Endodermal cell (in vitro differentiated cells): ENCODE data around the gene WDFY3. TPM values are rescaled to one million over a fixed set of nuclear protein-coding genes. Genes with fewer than 3 reads are reported as not detected.

ENCODE experiments used
- DNase-seq: peaks from one replicate; pipeline ENCODE4 v3.0.0-alpha.2; 2017
- H3K27ac ChIP-seq: 2 replicates; pipeline ENCODE4 v1.5.1; 2013; ENCODE audit warnings: mild to moderate bottlenecking, low read depth, low read length, moderate library complexity
- H3K27me3 ChIP-seq: 2 replicates; pipeline ENCODE4 v1.6.1; 2013; ENCODE audit warnings: mild to moderate bottlenecking, low read length, moderate library complexity; ENCODE audit not compliant: insufficient read depth, control insufficient read depth, poor library complexity, severe bottlenecking
- H3K36me3 ChIP-seq: 2 replicates; pipeline ENCODE4 v1.7.0; 2013; ENCODE audit warnings: mild to moderate bottlenecking, low read length, moderate library complexity; ENCODE audit not compliant: control insufficient read depth, insufficient read depth
- H3K4me1 ChIP-seq: one replicate; pipeline ENCODE4 v1.7.0; 2013; ENCODE audit warnings: low read length; ENCODE audit not compliant: control insufficient read depth, insufficient read depth
- H3K4me3 ChIP-seq: 2 replicates; pipeline ENCODE4 v1.5.1; 2013; ENCODE audit warnings: mild to moderate bottlenecking, low read length, moderate library complexity
- H3K9ac ChIP-seq: 2 replicates; pipeline ENCODE4 v1.6.1; 2013; ENCODE audit warnings: mild to moderate bottlenecking, low read length, moderate library complexity; ENCODE audit not compliant: poor library complexity, severe bottlenecking; ENCODE audit errors: extremely low read depth
- H3K9me3 ChIP-seq: 2 replicates; pipeline ENCODE4 v1.6.1; 2013; ENCODE audit warnings: mild to moderate bottlenecking, low read length, moderate library complexity; ENCODE audit not compliant: control insufficient read depth
- H3K27ac Mint-ChIP-seq: 2 replicates; pipeline ENCODE4 v1.8.0; 2020; ENCODE audit warnings: mixed read lengths
- H3K27me3 Mint-ChIP-seq: 2 replicates; pipeline ENCODE4 v1.8.0; 2021; ENCODE audit warnings: mild to moderate bottlenecking, mixed read lengths; ENCODE audit not compliant: insufficient read depth
- H3K36me3 Mint-ChIP-seq: 2 replicates; pipeline ENCODE4 v1.8.0; 2020; ENCODE audit warnings: low read depth, mixed read lengths
- H3K4me1 Mint-ChIP-seq: 2 replicates; pipeline ENCODE4 v1.8.0; 2020; ENCODE audit warnings: mixed read lengths
- H3K4me3 Mint-ChIP-seq: 2 replicates; pipeline ENCODE4 v1.8.0; 2020; ENCODE audit warnings: mild to moderate bottlenecking, moderate library complexity, mixed read lengths
- H3K9me3 Mint-ChIP-seq: 2 replicates; pipeline ENCODE4 v1.8.0; 2020; ENCODE audit warnings: mild to moderate bottlenecking, mixed read lengths
- WGBS, 2 experiments: methylation state at CpG; one replicate each; pipeline versions ENCODE4 v1.1.5 to v1.1.7; 2013; ENCODE audit warnings: missing lambda C conversion rate in 2 of 2, mixed read lengths in 1 of 2; ENCODE audit not compliant: insufficient coverage in 1 of 2, insufficient read length in 1 of 2; 5-methylcytosine and 5-hydroxymethylcytosine counted together
- total RNA-seq, 2 donors: library from RNA; stranded (reverse); fragmentation: NEBNext Ultra II Directional in 1 of 2; extraction: Animal tissue kit (Norgen Biotek cat#: 25700) in 1 of 2; gene quantifications; 2 replicates in 1 of 2; 3 replicates in 1 of 2; pipeline ENCODE4 v1.2.1, GENCODE V29; 2021
- TF ChIP-seq, protein P1 (sequence below): fragments of 200-600 bp; sonication (generic); conservative IDR thresholded peaks from 2 replicates; pipeline ENCODE4 v1.5.0; 2021; ENCODE audit warnings: antibody characterized with exemption, mild to moderate bottlenecking

WDFY3 gene
- total RNA-seq, 2 donors from 2014 or later, result 91.1 to 103 TPM

DNA sequence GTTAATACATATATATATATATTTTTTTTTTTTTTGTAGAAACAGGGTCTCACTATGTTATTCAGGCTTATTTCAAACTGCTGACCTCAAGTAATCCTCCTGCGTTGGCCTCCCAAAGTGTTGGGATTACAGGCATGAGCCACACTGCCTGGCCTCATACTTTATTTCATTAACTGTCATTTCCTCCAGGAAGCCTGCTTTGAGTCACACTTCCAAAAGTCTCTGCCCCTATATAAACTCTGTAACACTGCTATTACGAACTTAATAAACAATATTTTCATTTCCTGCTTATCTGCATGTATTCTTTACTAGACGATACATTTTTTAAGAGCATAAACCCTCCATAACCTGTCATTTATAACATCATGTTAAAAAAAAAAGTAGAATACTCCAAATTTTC lies 167.2 kb downstream of the WDFY3 start:
- H3K4me3 ChIP-seq, result no peak overlapping the region
- no peak overlapping the region for H3K4me3 Mint-ChIP-seq
- H3K9me3 Mint-ChIP-seq, result no peaks in the 10 kb centered on the region
- H3K27me3 ChIP-seq, result no peaks in the 10 kb centered on the region
- no peaks in the 10 kb centered on the region for H3K4me1 Mint-ChIP-seq
- no peaks in the 10 kb centered on the region for H3K4me1 ChIP-seq
- H3K36me3 Mint-ChIP-seq, result peaks cover 52% of the 10 kb centered on the region
- no peak for DNase-seq
- no peak overlapping the region for H3K27ac Mint-ChIP-seq
- H3K9me3 ChIP-seq, result no peaks in the 10 kb centered on the region
- 86 to 93% methylated on average over 2 to 3 of the region's 3 CpGs for WGBS, 2 experiments
- peaks cover 77% of the 10 kb centered on the region for H3K36me3 ChIP-seq
- TF ChIP-seq, protein P1, sequence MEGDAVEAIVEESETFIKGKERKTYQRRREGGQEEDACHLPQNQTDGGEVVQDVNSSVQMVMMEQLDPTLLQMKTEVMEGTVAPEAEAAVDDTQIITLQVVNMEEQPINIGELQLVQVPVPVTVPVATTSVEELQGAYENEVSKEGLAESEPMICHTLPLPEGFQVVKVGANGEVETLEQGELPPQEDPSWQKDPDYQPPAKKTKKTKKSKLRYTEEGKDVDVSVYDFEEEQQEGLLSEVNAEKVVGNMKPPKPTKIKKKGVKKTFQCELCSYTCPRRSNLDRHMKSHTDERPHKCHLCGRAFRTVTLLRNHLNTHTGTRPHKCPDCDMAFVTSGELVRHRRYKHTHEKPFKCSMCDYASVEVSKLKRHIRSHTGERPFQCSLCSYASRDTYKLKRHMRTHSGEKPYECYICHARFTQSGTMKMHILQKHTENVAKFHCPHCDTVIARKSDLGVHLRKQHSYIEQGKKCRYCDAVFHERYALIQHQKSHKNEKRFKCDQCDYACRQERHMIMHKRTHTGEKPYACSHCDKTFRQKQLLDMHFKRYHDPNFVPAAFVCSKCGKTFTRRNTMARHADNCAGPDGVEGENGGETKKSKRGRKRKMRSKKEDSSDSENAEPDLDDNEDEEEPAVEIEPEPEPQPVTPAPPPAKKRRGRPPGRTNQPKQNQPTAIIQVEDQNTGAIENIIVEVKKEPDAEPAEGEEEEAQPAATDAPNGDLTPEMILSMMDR, result no peak
- H3K9ac ChIP-seq, result no peak overlapping the region
- H3K27ac ChIP-seq, result no peak overlapping the region
- no peaks in the 10 kb centered on the region for H3K27me3 Mint-ChIP-seq

DNA sequence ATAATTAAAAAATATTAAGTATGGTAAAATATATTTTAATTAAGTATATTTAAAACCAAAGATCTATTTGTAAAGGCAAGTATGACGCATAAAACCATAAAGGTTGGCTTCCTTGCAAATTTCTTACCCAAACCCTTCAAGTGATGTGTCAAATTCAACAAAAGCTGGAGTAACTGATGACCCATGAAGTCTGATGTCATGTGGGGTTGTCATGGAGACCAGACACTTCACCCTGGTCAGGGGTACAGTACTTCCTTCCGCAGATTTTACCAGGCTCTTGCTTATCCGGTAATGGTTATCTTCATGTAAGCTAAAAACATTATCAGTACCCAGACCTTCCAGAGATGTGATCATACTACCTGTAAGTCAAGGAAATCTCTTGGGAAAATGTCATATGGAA lies 170.1 kb downstream of the WDFY3 start:
- Histone ChIP-seq H3K27me3 (no peaks in the 10 kb centered on the region), H3K36me3 (peaks cover 76% of the 10 kb centered on the region), H3K27ac (no peak overlapping the region), H3K4me3 (no peak overlapping the region), H3K9ac (no peak overlapping the region), H3K4me1 (no peaks in the 10 kb centered on the region), H3K9me3 (no peaks in the 10 kb centered on the region)
- Mint-ChIP-seq H3K4me1 (no peaks in the 10 kb centered on the region), H3K27ac (no peak overlapping the region), H3K4me3 (no peak overlapping the region), H3K9me3 (no peaks in the 10 kb centered on the region), H3K27me3 (no peaks in the 10 kb centered on the region), H3K36me3 (peaks cover 38% of the 10 kb centered on the region)
- DNase-seq, result no peak
- WGBS, 2 experiments, result 88% methylated on average over 3 of the region's 3 CpGs; no CpG with 5 or more reads in 1 of the 2 experiments
- TF ChIP-seq, protein P1, result no peak

DNA sequence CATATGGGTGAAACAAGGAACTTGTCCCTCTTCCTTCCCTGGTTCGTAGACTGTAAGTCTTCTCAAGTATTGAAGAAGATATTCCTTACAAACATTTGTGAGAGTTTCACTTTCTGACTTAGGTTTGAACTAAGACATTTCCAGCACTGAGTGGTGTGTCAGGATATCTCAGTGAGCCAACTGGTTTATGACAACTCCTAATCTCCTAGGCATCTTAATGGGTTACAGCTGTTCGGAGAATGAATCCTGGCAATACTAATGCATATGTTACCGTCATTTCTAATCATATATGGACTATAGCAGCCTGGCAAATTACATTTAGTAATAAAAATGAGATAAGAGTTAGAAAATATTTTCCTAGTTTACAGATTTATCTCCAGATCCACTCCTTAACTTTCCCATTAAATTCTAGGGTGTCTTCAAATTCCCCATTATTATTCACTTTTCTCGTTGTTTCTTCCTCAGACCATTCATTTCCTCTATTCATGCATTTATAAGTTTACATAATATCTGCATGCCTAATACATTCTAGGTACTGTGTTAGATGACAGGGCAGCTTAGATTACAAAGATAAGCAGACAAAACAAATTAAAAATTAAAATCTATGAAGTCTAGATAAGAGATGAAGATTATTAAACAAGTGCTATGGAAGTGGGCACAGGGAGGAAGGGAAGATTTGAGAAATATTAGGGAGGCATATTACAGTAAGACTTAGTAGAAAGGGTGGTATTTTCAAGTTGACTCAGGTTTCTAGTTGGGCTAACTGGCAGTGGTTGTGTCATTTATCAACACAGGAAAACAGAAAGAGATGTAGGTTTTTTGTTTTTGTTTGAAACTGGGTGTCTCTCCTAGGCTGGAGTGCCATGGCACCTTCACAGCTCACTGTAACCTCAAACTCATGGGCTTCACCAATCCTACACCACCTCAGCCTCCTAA lies 173.9 kb downstream of the WDFY3 start:
- H3K27me3 Mint-ChIP-seq, result no peaks in the 10 kb centered on the region
- no peak for DNase-seq
- no peaks in the 10 kb centered on the region for H3K4me1 ChIP-seq
- peaks cover 3% of the 10 kb centered on the region for H3K4me1 Mint-ChIP-seq
- no peak overlapping the region for H3K9ac ChIP-seq
- H3K4me3 ChIP-seq, result no peak overlapping the region
- TF ChIP-seq, protein P1, result no peak
- H3K4me3 Mint-ChIP-seq, result no peak overlapping the region
- peaks cover 70% of the 10 kb centered on the region for H3K36me3 ChIP-seq
- no peaks in the 10 kb centered on the region for H3K27me3 ChIP-seq
- no peaks in the 10 kb centered on the region for H3K9me3 ChIP-seq
- H3K27ac ChIP-seq, result no peak overlapping the region
- H3K9me3 Mint-ChIP-seq, result no peaks in the 10 kb centered on the region
- H3K27ac Mint-ChIP-seq, result no peak overlapping the region
- peaks cover 40% of the 10 kb centered on the region for H3K36me3 Mint-ChIP-seq
- WGBS, 2 experiments, result 97% methylated on average over 4 of the region's 4 CpGs; no CpG with 5 or more reads in 1 of the 2 experiments
